Activated CD8-positive, alpha-beta memory T cell treated with anti-CD3 and anti-CD28 coated beads for 4 hours (primary cell): ENCODE measurements around the gene CACNA1E.

Source experiments
- DNase-seq, 2 donors: peaks; one replicate each; pipeline ENCODE4 v3.0.0-alpha.2; 2020; ENCODE audit warnings: low read depth in 2 of 2

The CACNA1E gene

DNA sequence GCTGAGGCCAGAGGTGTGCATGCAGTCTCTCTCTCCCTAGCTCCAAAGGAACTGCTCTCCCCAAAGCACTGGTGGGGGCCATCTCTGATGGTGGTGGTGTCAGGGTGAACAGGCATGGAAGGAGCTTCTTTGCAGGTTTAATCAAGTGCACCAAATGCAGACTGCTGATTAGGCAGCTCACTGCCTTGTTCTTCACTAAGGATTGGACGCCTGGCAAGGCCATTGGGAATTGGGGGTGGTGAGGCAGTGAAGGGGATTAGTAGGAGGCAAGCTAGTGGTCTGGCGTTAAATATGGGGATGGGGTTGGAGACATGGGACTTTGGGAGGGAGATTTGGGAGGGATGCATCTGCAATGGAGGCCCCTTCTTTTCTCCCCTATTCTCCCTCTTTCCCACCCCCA is 1.5 kb downstream of the CACNA1E start:
- DNase-seq = no peak

- no peak for DNase-seq
Measured at GRCh38 chr1:181485287-181486097, 2.2 kb downstream of the CACNA1E start.

DNA sequence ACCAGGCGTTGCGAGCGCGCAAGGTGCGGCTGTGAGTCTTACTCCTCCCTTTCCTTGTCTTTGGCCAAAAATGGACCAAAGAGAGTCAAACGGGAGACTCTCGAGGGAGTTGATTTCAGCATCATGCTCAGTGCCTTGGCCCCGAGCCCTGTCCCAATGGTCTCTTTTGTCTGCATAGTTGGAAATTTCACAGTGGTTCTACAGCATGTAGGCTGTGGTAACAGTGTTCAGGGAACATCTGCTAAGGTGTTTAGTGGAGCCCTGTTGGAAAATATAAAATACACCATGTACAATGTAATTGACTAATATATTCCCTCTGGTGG is 2.7 kb downstream of the CACNA1E start:
- no peak for DNase-seq

- no peak for DNase-seq
Measured at GRCh38 chr1:181488866-181489265, 5.5 kb downstream of the CACNA1E start.

DNA sequence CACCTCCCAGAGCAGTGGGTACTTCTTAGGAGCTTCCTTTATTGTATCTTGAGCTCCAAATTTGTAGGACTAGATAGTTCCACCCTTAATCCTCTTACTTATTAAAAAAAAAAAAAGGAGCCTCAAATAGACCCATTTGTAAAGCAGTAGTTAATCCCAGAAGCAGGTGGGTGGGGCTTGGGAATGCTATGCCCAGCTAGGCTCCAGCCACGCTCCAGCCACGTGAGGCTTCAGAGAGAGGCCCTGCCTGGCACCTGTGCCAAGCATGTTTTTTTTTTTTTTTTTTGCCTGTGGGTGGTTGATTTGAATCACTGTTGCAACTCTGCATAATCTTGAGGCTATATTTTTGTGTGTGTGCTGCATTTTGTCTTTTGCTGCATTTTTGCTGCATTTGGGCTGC is 7.0 kb downstream of the CACNA1E start:
- DNase-seq = no peak

GRCh38 chr1:181490740-181491712 is 7.7 kb downstream of the CACNA1E start:
- DNase-seq = no peak

DNA sequence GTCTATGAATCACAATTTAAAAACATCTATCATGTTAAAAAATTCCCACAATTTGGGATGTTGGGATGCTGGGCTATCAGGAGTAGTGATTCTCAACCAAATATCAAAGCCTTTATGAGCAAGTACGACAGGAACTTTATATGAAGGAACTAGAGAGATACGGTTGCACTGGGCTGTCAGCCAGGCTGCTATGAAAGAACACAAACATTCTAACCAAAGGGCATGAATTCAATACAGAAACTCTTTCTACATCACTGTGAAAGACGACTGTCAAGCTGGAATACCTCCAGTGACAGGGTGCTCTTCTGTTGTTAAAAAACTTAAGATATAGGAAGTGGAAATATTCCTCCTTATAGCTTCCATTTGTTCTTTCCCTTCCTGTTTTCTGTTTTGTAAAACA is 9.8 kb downstream of the CACNA1E start:
- no peak for DNase-seq

DNA sequence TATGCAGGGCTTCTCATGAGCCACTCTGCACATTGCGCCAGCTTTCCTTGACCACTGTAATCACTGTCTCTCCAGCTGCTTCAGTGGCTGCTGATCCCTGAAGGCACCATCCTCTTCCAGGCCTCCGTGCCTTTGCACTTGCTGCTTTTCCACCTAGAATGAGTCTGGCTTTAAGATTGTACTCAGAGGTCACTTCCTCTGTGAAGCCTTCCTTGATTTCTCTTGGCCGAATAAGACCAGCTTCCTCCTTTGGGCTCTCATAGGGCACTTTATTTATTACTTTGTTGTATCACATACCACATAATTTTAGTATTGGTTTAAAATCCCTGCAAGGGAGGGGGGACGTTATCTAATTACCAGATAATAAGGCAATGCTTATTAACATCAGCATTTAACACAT is 10.6 kb downstream of the CACNA1E start:
- DNase-seq = no peak

DNA sequence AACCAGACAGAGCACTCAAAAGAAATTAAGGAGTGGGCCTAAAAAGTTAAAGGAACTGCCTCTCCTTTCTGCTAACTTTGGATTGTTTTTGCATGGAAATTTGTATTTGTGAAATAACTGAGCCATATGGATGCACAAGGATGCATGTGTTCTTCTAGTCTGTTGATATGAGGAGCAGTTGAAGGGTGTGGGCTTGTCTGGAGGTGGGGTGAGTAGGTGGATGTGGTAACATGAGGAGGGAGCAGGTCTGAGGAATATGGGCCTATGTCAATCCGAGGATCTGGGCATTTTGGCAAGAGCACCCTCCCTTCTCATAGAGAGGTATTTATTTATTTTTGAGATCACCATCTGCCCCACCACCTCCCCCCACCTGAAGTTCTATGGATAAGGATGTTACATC is 13.4 kb downstream of the CACNA1E start:
- DNase-seq = no peak

DNA sequence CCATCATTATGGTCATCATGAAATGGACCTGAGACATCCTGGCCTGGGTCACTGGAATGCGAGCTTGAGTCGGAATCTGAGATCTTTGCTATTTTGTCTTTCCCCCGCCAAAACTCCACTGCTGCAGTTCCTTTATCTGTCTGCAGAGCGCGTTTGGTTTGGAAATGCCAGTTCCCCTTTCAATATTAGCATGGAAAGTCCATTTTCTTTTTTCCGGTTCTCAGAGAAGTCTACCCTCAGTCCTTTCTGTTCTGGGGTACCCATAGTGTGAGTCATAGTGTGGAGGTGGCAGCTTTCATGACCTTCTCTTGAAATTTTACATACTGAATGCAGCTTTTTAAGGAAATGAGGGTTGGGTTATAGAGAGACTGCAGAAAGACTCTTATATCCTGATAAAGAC is 14.6 kb downstream of the CACNA1E start:
- no peak for DNase-seq

- no peak for DNase-seq
Measured at GRCh38 chr1:181499825-181500224, 16.5 kb downstream of the CACNA1E start.

- no peak for DNase-seq
Measured at GRCh38 chr1:181500636-181501035, 17.3 kb downstream of the CACNA1E start.

DNA sequence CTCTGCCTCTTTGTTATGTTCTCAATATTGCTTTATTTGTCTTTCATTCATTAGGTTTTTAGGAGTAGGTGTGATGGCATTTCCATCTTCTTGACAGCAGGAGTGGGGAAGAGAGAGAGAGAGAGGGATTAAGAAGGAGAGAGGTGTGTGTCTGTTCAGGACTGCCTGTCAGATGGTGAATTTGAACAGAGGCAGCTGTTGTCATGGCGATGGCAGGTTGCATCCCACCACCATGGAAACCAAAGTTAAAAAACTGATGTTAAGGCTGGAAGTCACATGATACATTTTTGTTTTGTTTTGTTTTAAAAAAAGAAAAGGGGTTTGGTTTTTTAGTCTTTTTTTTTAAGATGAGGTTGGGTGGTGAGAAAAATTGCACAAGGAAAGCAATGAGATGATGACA is 18.3 kb downstream of the CACNA1E start:
- DNase-seq = no peak

GRCh38 chr1:181503171-181503810 is 20.0 kb downstream of the CACNA1E start:
- DNase-seq = no peak

GRCh38 chr1:181504399-181504842 is 21.1 kb downstream of the CACNA1E start:
- DNase-seq = no peak

GRCh38 chr1:181506563-181507353 is 23.4 kb downstream of the CACNA1E start:
- no peak for DNase-seq

- DNase-seq = no peak
Measured at GRCh38 chr1:181508486-181509165, 25.3 kb downstream of the CACNA1E start.

DNA sequence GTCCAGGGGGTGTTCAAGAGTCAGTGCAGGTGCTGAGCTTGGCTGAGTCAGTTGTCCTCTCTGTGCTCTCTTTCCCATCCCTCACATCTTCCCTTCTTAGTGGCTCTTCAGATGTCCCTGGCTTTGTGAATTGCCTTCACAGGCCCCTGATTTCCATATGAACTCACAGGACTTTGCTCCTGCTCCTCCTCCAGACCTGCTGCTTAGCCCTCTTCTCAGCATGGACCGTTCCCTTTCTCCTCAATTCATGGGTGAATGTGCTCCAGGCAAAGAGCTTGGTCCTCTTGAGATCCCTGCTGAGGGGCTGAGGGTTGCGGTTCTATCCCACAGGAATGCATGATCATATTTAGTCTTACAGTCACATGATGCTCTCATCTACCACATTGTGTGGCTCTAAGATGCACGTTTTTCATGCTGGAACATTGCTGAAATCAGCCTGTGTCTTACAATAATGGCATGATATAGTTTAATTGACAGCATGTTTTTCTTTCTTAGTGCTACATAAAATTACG is 30.5 kb downstream of the CACNA1E start:
- DNase-seq = no peak

DNA sequence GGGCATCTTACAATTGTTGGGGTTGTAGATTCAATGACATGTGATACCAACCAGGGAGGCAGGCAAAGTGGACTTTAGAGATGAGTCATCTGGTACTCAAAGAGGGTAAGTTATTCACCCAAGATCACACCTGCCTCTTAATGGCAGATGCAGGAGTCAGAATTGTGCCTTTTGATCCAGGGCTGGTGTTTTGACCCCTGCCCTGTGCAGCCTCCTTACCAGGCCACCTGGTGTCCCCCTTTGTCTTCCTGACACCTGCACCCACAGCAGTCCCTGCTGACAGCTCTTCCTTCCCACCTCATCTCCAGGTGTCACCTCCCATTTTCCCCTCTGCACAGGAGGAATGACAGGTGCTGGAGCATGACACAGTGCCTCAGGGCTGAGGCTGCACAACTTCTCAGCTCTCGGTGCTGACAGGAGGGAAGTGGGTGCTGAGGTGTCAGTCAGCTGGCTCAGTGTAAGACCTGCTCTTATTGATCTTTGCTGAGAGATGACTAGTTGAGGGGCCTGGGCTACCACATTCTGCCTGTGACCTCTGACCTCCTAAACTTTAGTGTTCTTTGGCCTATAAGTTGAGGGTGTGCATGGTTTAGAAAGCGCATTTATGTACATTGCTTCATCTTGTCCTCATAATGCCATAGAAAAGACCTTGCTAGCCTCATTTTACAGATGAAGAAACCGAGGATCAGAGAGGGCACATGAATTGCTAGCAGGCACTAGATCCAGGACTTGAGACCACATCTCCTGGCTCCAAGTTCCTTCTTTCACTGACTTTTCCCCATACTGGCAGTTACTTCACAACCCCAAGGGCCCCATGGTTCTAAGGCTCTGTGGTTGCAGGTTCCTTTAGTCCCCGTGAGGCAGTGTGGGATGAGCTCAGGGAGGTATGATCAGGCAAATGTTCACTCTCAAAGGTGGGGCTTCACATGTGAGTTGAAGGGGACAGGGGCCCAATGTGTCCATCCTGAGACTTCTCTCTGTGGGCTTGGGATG is 31.3 kb downstream of the CACNA1E start:
- no peak for DNase-seq

DNA sequence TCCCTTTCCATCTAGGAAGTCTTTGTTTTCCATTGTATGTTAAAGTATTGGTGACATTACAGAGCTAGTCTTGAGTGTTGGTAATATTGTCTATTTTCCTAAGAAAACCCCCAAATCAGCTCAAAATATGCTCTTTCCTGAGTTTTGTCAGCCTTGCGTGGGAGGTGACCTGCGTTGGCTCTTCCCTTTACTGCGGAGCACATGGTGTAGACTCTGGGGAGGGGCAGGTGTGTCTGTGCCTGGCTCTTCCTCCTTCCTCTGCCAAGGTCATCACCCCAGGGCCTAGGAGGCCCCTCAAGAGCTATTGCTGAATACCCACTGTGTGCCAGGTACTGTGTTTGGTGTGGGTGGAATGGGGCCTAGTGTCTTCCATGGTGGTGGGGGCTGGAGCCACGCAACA is 33.4 kb downstream of the CACNA1E start:
- no peak for DNase-seq
